GM19035 (cell line): ENCODE measurements around the gene SYMPK.

Source experiments
- ATAC-seq: cut with Tn5 transposase; IDR thresholded peaks from one replicate; pipeline ENCODE4 v1.9.1; 2021; ENCODE audit not compliant: unreplicated experiment

Gene SYMPK

GRCh38 chr19:45886427-45887199 is 23.7 kb upstream of the SYMPK start:
- ATAC-seq = peak; percentile 57

GRCh38 chr19:45885556-45886426 is 22.8 kb upstream of the SYMPK start, which contains the start of gene IRF2BP1:
IRF2BP1 (minus strand) TSS chr19:45886141; CDS start chr19:45885774, 367 bp downstream.
- peak; percentile 51 for ATAC-seq

GRCh38 chr19:45884682-45885555 is 22.0 kb upstream of the SYMPK start:
- ATAC-seq = peak; percentile 3

- ATAC-seq = no peak
These were observed 21.1 kb upstream of the SYMPK start for GRCh38 chr19:45883881-45884681.

GRCh38 chr19:45883586-45883880 is 20.6 kb upstream of the SYMPK start:
- ATAC-seq = no peak

GRCh38 chr19:45882652-45883585 is 20.0 kb upstream of the SYMPK start:
- ATAC-seq = peak; percentile 25

GRCh38 chr19:45881909-45882528 is 19.1 kb upstream of the SYMPK start:
- ATAC-seq = no peak

- ATAC-seq = no peak
These were observed 18.3 kb upstream of the SYMPK start for GRCh38 chr19:45881082-45881908.

GRCh38 chr19:45879971-45880370 is 17.0 kb upstream of the SYMPK start:
- ATAC-seq = no peak

GRCh38 chr19:45879055-45879454 is 16.1 kb upstream of the SYMPK start:
- ATAC-seq = no peak

- no peak for ATAC-seq
These were observed 15.3 kb upstream of the SYMPK start for GRCh38 chr19:45878043-45878794.

- no peak for ATAC-seq
These were observed 13.7 kb upstream of the SYMPK start for GRCh38 chr19:45876411-45877197.

GRCh38 chr19:45876161-45876410 is 13.1 kb upstream of the SYMPK start:
- no peak for ATAC-seq

- no peak for ATAC-seq
These were observed 11.6 kb upstream of the SYMPK start for GRCh38 chr19:45874620-45874966.

GRCh38 chr19:45873219-45873772 is 10.3 kb upstream of the SYMPK start:
- ATAC-seq = no peak

GRCh38 chr19:45872095-45872919 is 9.4 kb upstream of the SYMPK start:
- ATAC-seq = no peak
